IMR-90 (cell line): Measurements from ENCODE around the gene RBM48. TPM values are rescaled to one million over a fixed set of nuclear protein-coding genes. Genes with fewer than 3 reads are reported as not detected.

Source experiments
- ATAC-seq: fragments of 200-7000 bp; cut with Tn5 transposase; 2 replicates; pipeline ENCODE4 v1.9.1; 2020; ENCODE audit warnings: low read depth, mild to moderate bottlenecking, moderate library complexity
- Bru-seq: library from RNA; stranded (reverse); fragments of 400-500 nt; gene quantifications from one replicate; lab custom pipeline; 2021; lab: Mats Ljungman, UMichigan
- BruChase-seq, 2 experiments: library from RNA; stranded (reverse); fragments of 400-500 nt; gene quantifications; one replicate each; lab custom pipeline; 2021; lab: Mats Ljungman, UMichigan
- BruUV-seq: library from RNA; stranded (reverse); fragments of 400-500 nt; replicated peaks from 2 replicates; lab custom pipeline; 2021; lab: Mats Ljungman, UMichigan
- CTCF ChIA-PET: fragments of 300-600 bp; formaldehyde crosslinking; extraction: SDS; loops from one replicate; lab custom pipeline; 2021; ENCODE audit warnings: antibody characterized with exemption; lab: Yijun Ruan, JAX
- POLR2A ChIA-PET: fragments of 300-600 bp; sonication (Branson Sonifier 250); formaldehyde crosslinking; loops from one replicate; lab custom pipeline; 2022; ENCODE audit warnings: antibody characterized with exemption; ENCODE audit not compliant: unreplicated experiment; lab: Charles Lee
- DNase-seq: peaks from one replicate; pipeline ENCODE4 v3.0.0; 2013
- H2AFZ ChIP-seq: replicated peaks from 2 replicates; pipeline ENCODE3; 2013; ENCODE audit warnings: low read length, mild to moderate bottlenecking; ENCODE audit not compliant: poor library complexity
- H2AK5ac ChIP-seq: 2 replicates; pipeline ENCODE4 v1.6.1; 2013; ENCODE audit warnings: low read depth, low read length, inconsistent platforms
- H2AK9ac ChIP-seq: replicated peaks from 2 replicates; pipeline ENCODE3; 2013; ENCODE audit warnings: mild to moderate bottlenecking, low read depth, low read length, moderate library complexity; ENCODE audit not compliant: poor library complexity
- H2BK120ac ChIP-seq: 2 replicates; pipeline ENCODE4 v1.6.1; 2013; ENCODE audit warnings: low read depth, low read length, inconsistent platforms
- H2BK15ac ChIP-seq: 3 replicates; pipeline ENCODE4 v1.6.1; 2013; ENCODE audit warnings: low read depth, low read length, inconsistent platforms
- H2BK20ac ChIP-seq: 2 replicates; pipeline ENCODE4 v1.6.1; 2013; ENCODE audit warnings: low read depth, mild to moderate bottlenecking, inconsistent platforms, low read length, moderate library complexity
- H2BK5ac ChIP-seq: 2 replicates; pipeline ENCODE4 v1.6.1; 2013; ENCODE audit warnings: mild to moderate bottlenecking, low read depth, low read length, inconsistent platforms; ENCODE audit not compliant: poor library complexity, severe bottlenecking
- H3K14ac ChIP-seq: replicated peaks from 2 replicates; pipeline ENCODE4 v1.6.1; 2013; ENCODE audit warnings: low read depth, low read length, inconsistent platforms
- H3K18ac ChIP-seq: 2 replicates; pipeline ENCODE4 v1.6.1; 2013; ENCODE audit warnings: low read depth, low read length, control low read depth
- H3K23ac ChIP-seq: 2 replicates; pipeline ENCODE4 v1.6.1; 2013; ENCODE audit warnings: low read depth, low read length, inconsistent platforms
- H3K27ac ChIP-seq: 2 replicates; pipeline ENCODE4 v1.5.1; 2013; ENCODE audit warnings: mild to moderate bottlenecking, control low read depth, low read length; ENCODE audit not compliant: insufficient read depth
- H3K27me3 ChIP-seq: 2 replicates; pipeline ENCODE4 v1.6.1; 2013; ENCODE audit warnings: low read length; ENCODE audit not compliant: control insufficient read depth, insufficient read depth
- H3K36me3 ChIP-seq: 2 replicates; pipeline ENCODE4 v1.6.1; 2013; ENCODE audit warnings: low read length, mixed read lengths; ENCODE audit not compliant: control insufficient read depth, insufficient read depth
- H3K4ac ChIP-seq: 2 replicates; pipeline ENCODE4 v1.6.1; 2013; ENCODE audit warnings: low read depth, low read length, inconsistent platforms
- H3K4me1 ChIP-seq: 2 replicates; pipeline ENCODE4 v1.6.1; 2013; ENCODE audit warnings: low read length, mixed read lengths; ENCODE audit not compliant: control insufficient read depth, insufficient read depth
- H3K4me2 ChIP-seq: 2 replicates; pipeline ENCODE4 v1.6.1; 2013; ENCODE audit warnings: low read depth, mild to moderate bottlenecking, control low read depth, low read length, moderate library complexity
- H3K4me3 ChIP-seq: 2 replicates; pipeline ENCODE4 v1.5.1; 2013; ENCODE audit warnings: low read depth, mild to moderate bottlenecking, control low read depth, low read length, moderate library complexity; ENCODE audit not compliant: insufficient read depth
- H3K56ac ChIP-seq: 2 replicates; pipeline ENCODE4 v1.6.1; 2013; ENCODE audit warnings: low read length, inconsistent platforms; ENCODE audit not compliant: insufficient read depth; ENCODE audit errors: extremely low read depth
- H3K79me1 ChIP-seq, 2 experiments: 2 replicates each; pipeline ENCODE4 v1.6.1; 2013; ENCODE audit warnings: low read length in 2 of 2, inconsistent platforms in 1 of 2, low read depth in 1 of 2
- H3K9ac ChIP-seq: 2 replicates; pipeline ENCODE4 v1.6.1; 2013; ENCODE audit warnings: low read depth, low read length, control low read depth
- H3K9me1 ChIP-seq: 2 replicates; pipeline ENCODE4 v1.6.1; 2013; ENCODE audit warnings: low read length, inconsistent platforms; ENCODE audit not compliant: insufficient read depth
- H3K9me3 ChIP-seq: 2 replicates; pipeline ENCODE4 v1.6.1; 2013; ENCODE audit warnings: low read length; ENCODE audit not compliant: control insufficient read depth, insufficient read depth
- H4K20me1 ChIP-seq: 2 replicates; pipeline ENCODE4 v1.6.1; 2013; ENCODE audit warnings: low read length, inconsistent platforms; ENCODE audit not compliant: insufficient read depth
- H4K5ac ChIP-seq: 2 replicates; pipeline ENCODE4 v1.6.1; 2013; ENCODE audit warnings: mild to moderate bottlenecking, low read depth, low read length, control low read depth
- H4K8ac ChIP-seq, 2 experiments: 2 replicates each; pipeline ENCODE4 v1.6.1; 2013; ENCODE audit warnings: low read depth in 2 of 2, low read length in 2 of 2, control low read depth in 1 of 2, inconsistent platforms in 1 of 2
- H4K91ac ChIP-seq: 2 replicates; pipeline ENCODE4 v1.6.1; 2013; ENCODE audit warnings: low read depth, low read length, inconsistent platforms; ENCODE audit not compliant: insufficient read depth
- BHLHE40 ChIP-seq: fragments of 150-350 bp; IDR thresholded peaks from 2 replicates; pipeline ENCODE4 v1.6.1; 2016; ENCODE audit warnings: mild to moderate bottlenecking, low read depth, low read length
- CHD1 ChIP-seq: IDR thresholded peaks from 2 replicates; pipeline ENCODE4 v1.6.1; 2012; ENCODE audit warnings: low read depth, low read length, improper control_type of control experiment
- FOS ChIP-seq: fragments of 150-350 bp; IDR thresholded peaks from 2 replicates; pipeline ENCODE4 v1.6.1; 2016; ENCODE audit warnings: low read depth, low read length
- MAFK ChIP-seq: IDR thresholded peaks from 2 replicates; pipeline ENCODE4 v1.6.1; 2012; ENCODE audit warnings: low read depth, low read length, improper control_type of control experiment
- MXI1 ChIP-seq: IDR thresholded peaks from 2 replicates; pipeline ENCODE4 v1.6.1; 2012; ENCODE audit warnings: low read depth, mild to moderate bottlenecking, low read length, moderate library complexity, borderline replicate concordance
- RCOR1 ChIP-seq: IDR thresholded peaks from 2 replicates; pipeline ENCODE4 v1.6.1; 2012; ENCODE audit warnings: mild to moderate bottlenecking, low read length, improper control_type of control experiment; ENCODE audit not compliant: insufficient replicate concordance
- RFX5 ChIP-seq: IDR thresholded peaks from 2 replicates; pipeline ENCODE4 v1.8.0; 2012; ENCODE audit warnings: low read depth, mild to moderate bottlenecking, low read length, moderate library complexity
- USF2 ChIP-seq: fragments of 150-350 bp; IDR thresholded peaks from 2 replicates; pipeline ENCODE4 v1.6.1; 2017; ENCODE audit warnings: mild to moderate bottlenecking, antibody characterized with exemption, low read length, low read depth
- WGBS, 2 experiments: methylation state at CpG; one replicate each; pipeline versions ENCODE4 v1.1.5 to v1.1.7; 2013; ENCODE audit warnings: missing lambda C conversion rate in 2 of 2; ENCODE audit not compliant: insufficient read length in 1 of 2; ENCODE audit errors: extremely low coverage in 2 of 2; 5-methylcytosine and 5-hydroxymethylcytosine counted together
- dilution Hi-C: fragments of 300-500 bp; cut with HindIII; formaldehyde crosslinking; loops from one replicate; pipeline ENCODE4 v1.14.3; 2018; ENCODE audit warnings: low sequenced_read_pairs; ENCODE audit not compliant: unreplicated experiment
- in situ Hi-C: fragments of 300-500 bp; cut with MboI; formaldehyde crosslinking; loops from 3 replicates; pipeline ENCODE4 v1.14.3; 2019; ENCODE audit warnings: low sequenced_read_pairs, inconsistent platforms, mixed read lengths
- intact Hi-C: fragments of 100-400 bp; cut with micrococcal nuclease; formaldehyde crosslinking; loops from 2 replicates; pipeline ENCODE4 v1.10.0; 2022
- long read RNA-seq: library from polyadenylated mRNA; unstranded; transcript quantifications from one replicate; pipeline ENCODE4 v2.0.0, GENCODE V29; 2021; ENCODE audit not compliant: unreplicated experiment
- polyA plus RNA-seq, 3 experiments: library from polyadenylated mRNA; depleted of rRNA; stranded (reverse); fragments of >200 nt; gene quantifications; 2 replicates each; pipeline ENCODE4 v1.2.3, GENCODE V29; 2012; ENCODE audit warnings: low replicate concordance in 1 of 3
- total RNA-seq: library from RNA; depleted of rRNA; stranded (reverse); fragments of >200 nt; gene quantifications from 2 replicates; pipeline ENCODE4 v1.2.3, GENCODE V29; 2012; rRNA removed
- TF ChIP-seq, protein P1 (sequence below): fragments of 150-350 bp; IDR thresholded peaks from 2 replicates; pipeline ENCODE4 v1.6.1; 2016; ENCODE audit warnings: low read depth, mild to moderate bottlenecking, low read length, moderate library complexity, borderline replicate concordance

RBM48 gene
- total RNA-seq (5.6 and 10.6 TPM in 2 replicates), polyA plus RNA-seq (2012; rRNA removed) (3.2 and 5.1 TPM in 2 replicates), Bru-seq, nascent RNA (percentile 70 among the genes with signal in this experiment), BruChase-seq, experiment 1, labeled RNA remaining after a 6-hour chase (percentile 68 among the genes with signal in this experiment), BruChase-seq, experiment 2, labeled RNA remaining after a 2-hour chase (percentile 69 among the genes with signal in this experiment)
- 0.69 and 1.2 TPM in 2 replicates for polyA plus RNA-seq (2012; cell fraction: cytosol; rRNA removed)
- 2.5 and 12.0 TPM in 2 replicates for polyA plus RNA-seq (2012; cell fraction: nucleus; rRNA removed; ENCODE audit: low replicate concordance)
- long read RNA-seq, transcript RBM48-201 (5 exons, 1,742 nt): major isoform, 7 of 14 reads
- long read RNA-seq, partial matches to known transcripts: 1 of 14 reads
- long read RNA-seq, other reads (novel, unspliced or antisense): 6 of 14 reads

- Histone ChIP-seq H3K9me3 (no peaks in the 10 kb centered on the region), H2BK20ac (0 out of 2 replicates have a peak within 1 kb of the TSS, but pooled peaks have one; percentile 6), H3K36me3 (peaks cover 4% of the 10 kb centered on the region; the same call in 1 of the 2 replicates), H2BK120ac (peak within 1 kb of the TSS; percentile 83), H4K20me1 (no peaks in the 10 kb centered on the region), H4K5ac (peak within 1 kb of the TSS; percentile 99), H3K4ac (peak within 1 kb of the TSS; percentile 98), H4K8ac (peak within 1 kb of the TSS; percentile 93 to 100), H2AK5ac (peak within 1 kb of the TSS; percentile 90), H3K9ac (peak within 1 kb of the TSS; percentile 95), H2AK9ac (peak within 1 kb of the TSS; percentile 83), H2BK5ac (peak within 1 kb of the TSS; percentile 85), H3K79me1 (peaks cover 25 to 46% of the 10 kb centered on the region in 2 experiments), H3K27ac (peak within 1 kb of the TSS; percentile 92), H3K27me3 (no peaks in the 10 kb centered on the region), H3K18ac (peak within 1 kb of the TSS; percentile 75), H3K4me2 (peak within 1 kb of the TSS; percentile 97), H3K4me1 (peaks cover 2% of the 10 kb centered on the region; the same call in 1 of the 2 replicates), H2BK15ac (peak within 1 kb of the TSS; percentile 17; the same call in 1 of the 3 replicates), H2AFZ (peak within 1 kb of the TSS; percentile 98), H3K14ac (peak within 1 kb of the TSS; percentile 95), H3K4me3 (peak within 1 kb of the TSS; percentile 95), H3K56ac (peak within 1 kb of the TSS; percentile 90), H4K91ac (peak within 1 kb of the TSS; percentile 91), H3K23ac (peak within 1 kb of the TSS; percentile 99), H3K9me1 (no peaks in the 10 kb centered on the region; the same call in 1 of the 2 replicates)
- intact Hi-C loops: loop anchor here (1.0 to 5.0 kb wide), 4 partner anchors 59 to 529 kb away; no protein-coding TSS in a partner anchor
- in situ Hi-C loops: no loop called here
- dilution Hi-C loops: no loop called here
- ChIA-PET CTCF (interaction anchor here (0.6 to 1.3 kb wide), 4 partner anchors 10 to 1421 kb away, joined by 3 to 6 read pairs (median 4); no protein-coding TSS in a partner anchor), POLR2A (interaction anchor here (1.0 kb wide), 2 partner anchors 84 to 308 kb away, joined by 5 to 14 read pairs; partner anchors contain the start of gene CDK6)
- 0% methylated on average over 28 of the region's 79 CpGs; no CpG with 5 or more reads in 1 of the 2 experiments for WGBS, 2 experiments
- peak; percentile 99 for DNase-seq
- no TSS peak for BruUV-seq
- peak; percentile 97 for ATAC-seq
- TF ChIP-seq MAFK (no peak), BHLHE40 (no peak), RFX5 (0 out of 2 replicates have a peak, but pooled peaks have one; percentile 58), USF2 (no peak), FOS (no peak; the same call in 1 of the 2 replicates), MXI1 (peak; percentile 73), RCOR1 (no peak), CHD1 (0 out of 2 replicates have a peak, but pooled peaks have one; percentile 22)
- TF ChIP-seq, protein P1, sequence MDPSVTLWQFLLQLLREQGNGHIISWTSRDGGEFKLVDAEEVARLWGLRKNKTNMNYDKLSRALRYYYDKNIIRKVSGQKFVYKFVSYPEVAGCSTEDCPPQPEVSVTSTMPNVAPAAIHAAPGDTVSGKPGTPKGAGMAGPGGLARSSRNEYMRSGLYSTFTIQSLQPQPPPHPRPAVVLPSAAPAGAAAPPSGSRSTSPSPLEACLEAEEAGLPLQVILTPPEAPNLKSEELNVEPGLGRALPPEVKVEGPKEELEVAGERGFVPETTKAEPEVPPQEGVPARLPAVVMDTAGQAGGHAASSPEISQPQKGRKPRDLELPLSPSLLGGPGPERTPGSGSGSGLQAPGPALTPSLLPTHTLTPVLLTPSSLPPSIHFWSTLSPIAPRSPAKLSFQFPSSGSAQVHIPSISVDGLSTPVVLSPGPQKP: no peak
Measured at GRCh38 chr7:92528188-92528957, at the start of gene RBM48, which contains the start of gene PEX1. RBM48 (plus strand) TSS chr7:92528795; CDS start chr7:92528814, 19 bp downstream. PEX1 (minus strand) TSS chr7:92528520; CDS start chr7:92528435, 85 bp downstream.
